ENCODE results near the gene COBLL1. TPM values are rescaled to one million over a fixed set of nuclear protein-coding genes. Genes with fewer than 3 reads are reported as not detected.
"Not testable (repeated sequence)": the region's sequence is repeated elsewhere in the genome, so short reads cannot be mapped to it uniquely, and the experiment has no call there.

COBLL1 gene
- polyA plus RNA-seq (ENCODE audit: insufficient read length in 4 of 4), result 100 to 1,000 TPM; 117 to 156 (median 138) TPM

- peak; percentile 68 to 87 (median 80) for DNase-seq (ENCODE audit: low read depth in 4 of 4, low spot score in 3 of 4)
Measured at GRCh38 chr2:164841719-164842623, at the start of gene COBLL1. Gene COBLL1, minus strand, starts transcription at chr2:164841823. Its CDS starts 627 bp downstream, at chr2:164841196.

- no peak for DNase-seq (ENCODE audit: low read depth in 4 of 4, low spot score in 3 of 4)
Measured at GRCh38 chr2:164890544-164890943, 48.9 kb upstream of the COBLL1 start.

- DNase-seq (ENCODE audit: low read depth in 4 of 4, low spot score in 3 of 4), result no peak
Measured at GRCh38 chr2:164888592-164888991, 47.0 kb upstream of the COBLL1 start.

GRCh38 chr2:164887434-164888144, 46.0 kb upstream of the COBLL1 start:
- DNase-seq (ENCODE audit: low read depth in 4 of 4, low spot score in 3 of 4), result no peak

- DNase-seq (ENCODE audit: low read depth in 4 of 4, low spot score in 3 of 4), result no peak
Measured at GRCh38 chr2:164882276-164882675, 40.7 kb upstream of the COBLL1 start.

GRCh38 chr2:164881524-164881923, 39.9 kb upstream of the COBLL1 start:
- DNase-seq (ENCODE audit: low read depth in 4 of 4, low spot score in 3 of 4), result no peak

GRCh38 chr2:164879901-164880535, 38.4 kb upstream of the COBLL1 start:
- no peak for DNase-seq (ENCODE audit: low read depth in 4 of 4, low spot score in 3 of 4)

GRCh38 chr2:164877927-164878326, 36.3 kb upstream of the COBLL1 start:
- DNase-seq (ENCODE audit: low read depth in 4 of 4, low spot score in 3 of 4), result no peak

- no peak for DNase-seq (ENCODE audit: low read depth in 4 of 4, low spot score in 3 of 4)
Measured at GRCh38 chr2:164877169-164877568, 35.5 kb upstream of the COBLL1 start.

- DNase-seq (ENCODE audit: low read depth in 4 of 4, low spot score in 3 of 4), result no peak
Measured at GRCh38 chr2:164875334-164876205, 33.9 kb upstream of the COBLL1 start.

GRCh38 chr2:164873210-164873908, 31.7 kb upstream of the COBLL1 start:
- DNase-seq (ENCODE audit: low read depth in 4 of 4, low spot score in 3 of 4), result no peak

- DNase-seq (ENCODE audit: low read depth in 4 of 4, low spot score in 3 of 4), result no peak
Measured at GRCh38 chr2:164871404-164871803, 29.8 kb upstream of the COBLL1 start.

- no peak for DNase-seq (ENCODE audit: low read depth in 4 of 4, low spot score in 3 of 4)
Measured at GRCh38 chr2:164869420-164869772, 27.8 kb upstream of the COBLL1 start.

- no peak for DNase-seq (ENCODE audit: low read depth in 4 of 4, low spot score in 3 of 4)
Measured at GRCh38 chr2:164868563-164869419, 27.2 kb upstream of the COBLL1 start.

- no peak for DNase-seq (ENCODE audit: low read depth in 4 of 4, low spot score in 3 of 4)
Measured at GRCh38 chr2:164867779-164868397, 26.3 kb upstream of the COBLL1 start.

GRCh38 chr2:164866381-164866780, 24.8 kb upstream of the COBLL1 start:
- not testable (repeated sequence) for DNase-seq (ENCODE audit: low read depth in 4 of 4, low spot score in 3 of 4)

GRCh38 chr2:164860694-164861042, 19.0 kb upstream of the COBLL1 start:
- DNase-seq (ENCODE audit: low read depth in 4 of 4, low spot score in 3 of 4), result no peak

GRCh38 chr2:164859906-164860693, 18.5 kb upstream of the COBLL1 start:
- not testable (repeated sequence) for DNase-seq (ENCODE audit: low read depth in 4 of 4, low spot score in 3 of 4)

Measured in right renal pelvis (tissue), 4 donors.